ENCODE measurements around the gene SHISA5.
"Not testable (repeated sequence)": the region's sequence is repeated elsewhere in the genome, so short reads cannot be mapped to it uniquely, and the experiment has no call there.

The SHISA5 gene

DNA sequence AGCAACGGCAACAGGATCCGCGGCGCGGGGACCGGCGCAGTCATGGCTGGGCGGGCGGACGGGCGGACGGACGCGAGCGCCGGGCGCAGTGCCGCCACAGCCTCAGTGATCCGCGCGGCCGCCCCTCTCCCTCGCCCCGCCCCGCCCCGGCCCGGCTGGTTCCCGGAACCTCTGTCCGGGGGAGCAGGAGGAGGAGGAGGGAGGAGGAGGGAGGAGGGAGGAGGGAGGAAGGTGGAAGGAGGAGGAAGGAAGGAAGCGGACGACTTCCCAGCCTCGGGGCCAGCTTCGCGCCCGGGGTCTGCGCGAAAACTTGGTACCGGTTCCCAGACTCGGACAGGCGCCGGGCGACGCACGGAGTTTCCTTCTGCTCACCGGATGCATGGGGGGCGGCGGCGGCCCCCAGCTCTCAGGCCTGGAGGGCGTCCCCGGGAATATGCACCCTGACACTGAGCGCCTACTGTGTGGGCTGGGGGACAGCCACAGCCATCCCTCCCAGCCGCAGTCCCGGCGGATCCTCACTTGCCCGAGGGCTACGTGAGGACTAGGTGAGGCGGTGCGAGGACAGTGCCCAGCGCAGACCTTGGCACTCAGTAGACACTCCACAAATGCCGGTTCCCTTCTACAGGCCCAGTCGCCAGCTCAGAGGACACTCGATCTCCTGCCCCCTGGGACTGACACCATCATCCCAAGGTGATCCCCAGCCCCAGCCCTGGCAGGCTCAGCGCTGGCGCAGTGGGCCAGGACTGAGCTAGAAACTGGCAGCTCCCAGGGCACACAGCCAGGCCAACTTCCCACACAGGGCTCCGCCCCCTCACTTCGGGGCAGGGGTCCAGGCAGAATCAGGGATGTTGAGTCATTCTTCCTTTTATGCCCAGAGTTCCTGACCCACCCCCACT lies at the start of gene SHISA5:
TSS of gene SHISA5 (minus strand) at position 124 of the 896 bp plus-strand sequence. CDS start at position 44, 80 bp downstream.
- no peak for DNase-seq

DNA sequence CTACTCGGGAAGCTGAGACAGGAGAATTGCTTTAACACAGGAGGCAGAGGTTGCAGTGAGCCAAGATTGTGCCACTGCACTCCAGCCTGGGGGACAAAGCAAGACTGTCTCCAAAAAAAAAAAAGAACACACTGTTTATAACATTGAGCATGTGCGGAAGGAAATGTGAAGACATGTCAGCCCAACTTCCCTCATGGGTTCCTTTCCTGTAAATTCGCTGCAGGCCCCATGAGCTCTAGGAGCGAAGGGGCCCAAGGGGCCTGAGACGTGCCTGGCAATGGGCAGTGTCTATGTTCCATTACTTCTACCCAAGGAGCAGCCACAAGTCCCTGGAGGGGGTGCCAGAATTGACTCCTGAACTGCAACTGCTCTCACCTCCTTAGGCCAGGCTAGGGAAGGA lies 49.4 kb upstream of the SHISA5 start:
- no peak for DNase-seq

GRCh38 chr3:48552111-48552951 lies 48.4 kb upstream of the SHISA5 start:
- no peak for DNase-seq

- not testable (repeated sequence) for DNase-seq
Measured at GRCh38 chr3:48551651-48552050, 47.7 kb upstream of the SHISA5 start.

- peak; percentile 69 for DNase-seq
Measured at GRCh38 chr3:48548729-48549705, 45.0 kb upstream of the SHISA5 start.

- no peak for DNase-seq
Measured at GRCh38 chr3:48548126-48548525, 44.2 kb upstream of the SHISA5 start.

DNA sequence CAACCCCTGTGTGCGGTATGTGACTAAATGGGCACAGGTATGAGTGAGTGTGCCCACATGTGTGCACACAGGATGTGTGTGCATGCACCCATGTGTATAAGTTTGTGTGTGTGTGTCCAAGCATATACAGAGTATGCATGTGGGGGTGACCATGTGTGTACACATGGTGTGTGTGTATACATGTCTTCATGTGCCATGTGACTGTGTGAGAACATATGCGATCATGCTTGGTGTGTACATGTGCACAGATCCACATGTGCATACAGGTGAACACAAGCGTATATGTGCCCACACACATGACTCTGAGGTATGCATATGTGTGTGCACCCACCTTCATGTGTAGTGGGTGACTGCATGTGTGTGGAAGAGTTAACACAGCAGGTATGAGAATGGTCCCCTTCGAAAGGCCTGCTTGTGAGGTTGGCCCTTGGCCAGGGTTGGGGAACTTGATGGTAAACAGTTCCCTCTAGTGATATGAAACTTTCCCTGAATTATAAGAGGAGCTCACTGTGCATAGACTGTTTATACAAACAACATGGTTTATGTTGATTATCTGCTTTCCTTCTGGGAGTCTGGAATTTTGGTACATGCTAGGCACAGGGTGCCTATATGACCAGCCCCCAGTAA lies 42.3 kb upstream of the SHISA5 start:
- DNase-seq = no peak

DNA sequence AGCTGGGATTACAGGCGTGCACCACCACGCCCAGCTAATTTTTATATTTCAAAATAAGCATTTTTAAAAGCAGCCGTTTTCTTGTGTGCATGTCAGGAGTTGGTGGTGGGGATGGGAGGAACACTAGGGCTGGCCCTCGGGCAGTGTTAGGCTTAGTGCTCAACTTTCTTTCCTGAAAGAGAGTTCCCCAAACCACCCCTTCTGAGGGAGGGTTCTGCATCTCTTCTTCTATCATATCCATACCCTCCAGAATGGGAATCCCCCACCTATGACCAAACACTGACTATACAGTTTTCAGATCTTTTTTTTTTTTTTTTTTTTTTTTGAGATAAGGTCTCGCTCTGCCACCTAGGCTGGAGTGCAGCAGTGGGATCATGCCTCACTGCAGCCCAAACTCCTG lies 40.2 kb upstream of the SHISA5 start:
- no peak for DNase-seq

- no peak for DNase-seq
Measured at GRCh38 chr3:48543271-48543866, 39.4 kb upstream of the SHISA5 start.

DNA sequence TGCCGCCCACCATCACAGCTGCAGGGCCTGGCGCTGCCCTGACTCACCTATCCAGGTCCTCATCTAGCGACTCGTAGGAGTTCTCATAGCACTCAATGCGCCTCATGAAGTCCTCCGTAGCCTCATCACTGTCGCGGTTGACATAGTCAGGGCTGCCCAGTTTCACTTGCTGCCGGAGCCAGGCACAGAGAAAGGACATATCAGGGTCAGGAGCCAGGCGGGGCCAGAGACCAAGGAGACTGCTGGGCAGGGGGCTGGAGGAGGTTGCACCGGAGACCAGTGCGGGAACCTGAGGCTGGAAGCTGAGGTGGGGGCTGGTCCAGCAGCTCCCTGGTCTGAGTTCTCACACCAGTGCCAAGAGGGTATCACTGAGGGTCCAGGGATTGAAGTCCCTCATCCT lies 34.5 kb upstream of the SHISA5 start:
- no peak for DNase-seq

GRCh38 chr3:48536785-48537184 lies 32.8 kb upstream of the SHISA5 start:
- no peak for DNase-seq

GRCh38 chr3:48536116-48536515 lies 32.1 kb upstream of the SHISA5 start:
- DNase-seq = no peak

DNA sequence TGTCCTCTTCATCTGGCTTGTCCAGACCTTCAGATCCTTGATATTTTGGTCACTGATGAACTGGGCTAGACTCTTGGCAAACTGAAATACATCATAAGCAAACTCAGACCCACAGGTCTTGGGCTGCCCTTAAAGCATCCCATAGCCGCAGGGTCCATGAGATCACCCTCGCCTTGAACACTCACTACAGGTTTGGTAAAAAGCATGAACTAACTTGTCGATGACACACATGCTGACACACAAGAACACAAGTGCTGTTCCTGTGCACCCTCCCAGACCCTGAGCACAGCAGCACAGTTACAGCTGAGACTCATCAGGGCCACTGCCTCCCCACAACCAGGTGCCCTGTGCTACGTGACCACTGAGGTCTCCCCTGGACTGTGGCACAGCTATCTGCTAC lies 31.6 kb upstream of the SHISA5 start:
- DNase-seq = no peak

DNA sequence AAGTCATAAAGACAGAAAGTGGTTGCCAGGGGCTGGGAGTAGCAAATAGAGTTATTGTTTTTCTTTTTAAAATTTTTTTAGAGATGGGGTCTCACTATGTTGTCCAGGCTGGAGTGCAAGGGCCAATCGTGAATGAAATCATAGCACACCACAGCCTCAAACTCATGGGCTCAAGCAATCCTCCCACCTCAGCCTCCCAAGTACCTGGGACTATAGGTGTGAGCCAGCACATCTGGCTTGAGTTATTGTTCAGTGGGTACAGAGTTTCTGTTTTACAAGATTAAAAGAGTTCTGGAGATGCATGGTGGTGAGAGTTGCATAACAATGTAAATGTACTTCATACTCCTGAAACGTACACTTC lies 29.0 kb upstream of the SHISA5 start:
- DNase-seq = no peak

- no peak for DNase-seq
Measured at GRCh38 chr3:48532271-48532976, 28.4 kb upstream of the SHISA5 start.

- not testable (repeated sequence) for DNase-seq
Measured at GRCh38 chr3:48530701-48531100, 26.7 kb upstream of the SHISA5 start.

- no peak for DNase-seq
Measured at GRCh38 chr3:48528754-48529153, 24.8 kb upstream of the SHISA5 start.

DNA sequence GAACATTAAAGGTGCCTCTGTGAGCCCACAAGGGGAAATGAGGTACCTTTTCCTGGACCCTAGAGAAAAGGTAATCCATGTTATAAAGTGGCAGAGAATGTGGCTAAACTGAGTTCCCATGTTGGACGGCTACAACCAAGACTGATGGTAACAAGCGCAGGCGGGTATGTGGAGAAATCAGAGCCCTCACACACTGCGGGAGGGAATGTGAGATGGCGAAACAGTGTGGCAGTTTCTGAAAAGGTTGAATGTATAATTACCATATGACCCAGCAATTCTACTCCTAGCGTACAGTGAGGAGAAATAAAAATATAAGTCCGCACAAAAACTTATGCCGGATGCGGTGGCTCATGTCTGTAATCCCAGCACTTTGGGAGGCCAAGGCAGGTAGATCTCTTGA lies 24.1 kb upstream of the SHISA5 start:
- DNase-seq = no peak

GRCh38 chr3:48524970-48525369 lies 21.0 kb upstream of the SHISA5 start:
- no peak for DNase-seq

DNA sequence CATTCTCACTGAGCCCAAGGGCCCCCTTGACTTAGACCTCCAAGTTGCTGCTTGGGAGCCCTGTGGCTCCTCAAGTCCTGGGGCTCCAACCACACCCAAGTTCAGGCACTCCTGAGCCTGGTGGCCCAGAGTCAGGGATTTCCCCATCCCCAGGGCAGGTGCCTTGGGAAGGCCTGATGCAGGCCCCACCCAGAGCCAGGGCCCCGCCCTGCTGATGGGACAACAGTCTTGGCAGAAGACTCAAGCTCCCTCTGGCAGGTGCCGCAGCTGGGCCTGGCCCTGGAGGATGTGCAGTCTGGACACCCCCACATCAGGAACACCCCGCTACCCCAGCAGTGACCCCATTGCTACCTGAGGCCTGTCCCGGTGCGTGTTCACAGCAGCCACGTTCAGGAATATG lies 17.7 kb upstream of the SHISA5 start:
- no peak for DNase-seq

- no peak for DNase-seq
Measured at GRCh38 chr3:48519277-48519643, 15.3 kb upstream of the SHISA5 start.

Data from NCI-H526 treated with DMSO at 0.1 percent for 48 hours (cell line).